KMS-11 (cell line): ENCODE measurements around the gene LCP1.

ENCODE experiments used
- H2AFZ ChIP-seq: fragments of 200-600 bp; sonication (generic); 2 replicates; pipeline ENCODE4 v1.6.1; 2016; ENCODE audit warnings: antibody characterized with exemption, mixed run types, low read depth
- H3K27ac ChIP-seq: fragments of 200-600 bp; sonication (generic); 2 replicates; pipeline ENCODE4 v1.6.1; 2016; ENCODE audit warnings: mild to moderate bottlenecking, mixed run types
- H3K27me3 ChIP-seq: fragments of 200-600 bp; sonication (generic); 2 replicates; pipeline ENCODE4 v1.6.1; 2017; ENCODE audit warnings: mild to moderate bottlenecking, low read depth, mixed run types, moderate library complexity; ENCODE audit not compliant: insufficient read depth
- H3K36me3 ChIP-seq: fragments of 200-600 bp; sonication (generic); 2 replicates; pipeline ENCODE4 v1.6.1; 2017; ENCODE audit warnings: mild to moderate bottlenecking, mixed run types; ENCODE audit not compliant: insufficient read depth
- H3K4me1 ChIP-seq: fragments of 200-600 bp; sonication (generic); 2 replicates; pipeline ENCODE4 v1.6.1; 2016; ENCODE audit warnings: mild to moderate bottlenecking, low read depth, mixed run types; ENCODE audit not compliant: poor library complexity, severe bottlenecking
- H3K4me2 ChIP-seq: fragments of 200-600 bp; sonication (generic); 2 replicates; pipeline ENCODE4 v1.7.0; 2016; ENCODE audit warnings: mild to moderate bottlenecking, mixed run types
- H3K4me3 ChIP-seq: fragments of 200-600 bp; sonication (generic); IDR thresholded peaks from 2 replicates; pipeline ENCODE4 v1.6.1; 2017; ENCODE audit warnings: low read depth, low read length, mixed read lengths; ENCODE audit not compliant: insufficient read depth
- H3K79me2 ChIP-seq: fragments of 200-600 bp; sonication (generic); 2 replicates; pipeline ENCODE4 v1.6.1; 2016; ENCODE audit warnings: low read depth, mixed run types; ENCODE audit not compliant: insufficient read depth
- H3K9ac ChIP-seq: fragments of 200-600 bp; sonication (generic); 2 replicates; pipeline ENCODE4 v1.6.1; 2016; ENCODE audit warnings: mild to moderate bottlenecking, mixed run types
- H4K20me1 ChIP-seq: fragments of 200-600 bp; sonication (generic); 2 replicates; pipeline ENCODE4 v1.6.1; 2016; ENCODE audit warnings: mild to moderate bottlenecking, mixed run types; ENCODE audit not compliant: insufficient read depth
- TF ChIP-seq, protein P1 (sequence below): fragments of 200-600 bp; sonication (generic); conservative IDR thresholded peaks from 2 replicates; pipeline ENCODE4 v1.6.1; 2017; ENCODE audit warnings: low read depth, mild to moderate bottlenecking, antibody characterized with exemption, low read length, moderate library complexity, mixed read lengths

LCP1 gene

DNA sequence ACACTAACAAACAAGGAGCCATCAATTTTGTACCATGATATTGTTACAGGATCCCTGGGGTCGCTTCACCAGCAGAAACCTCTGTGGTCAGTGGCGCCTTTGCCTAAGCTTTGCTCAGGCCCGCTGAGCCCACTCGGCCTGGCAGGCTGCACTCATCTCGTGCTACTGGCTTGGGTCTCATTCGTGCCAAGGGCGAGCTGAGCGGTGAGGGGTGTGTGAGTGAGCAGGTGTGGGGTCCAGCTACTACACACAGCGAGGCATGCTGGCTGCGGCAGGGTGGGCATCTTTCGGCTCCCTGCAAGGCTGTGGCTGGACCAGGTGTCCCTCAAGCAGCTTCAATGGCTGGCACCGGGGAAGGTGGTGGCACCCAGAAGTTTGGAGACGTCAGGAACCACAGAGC, 96.2 kb downstream of the LCP1 start:
- TF ChIP-seq, protein P1, sequence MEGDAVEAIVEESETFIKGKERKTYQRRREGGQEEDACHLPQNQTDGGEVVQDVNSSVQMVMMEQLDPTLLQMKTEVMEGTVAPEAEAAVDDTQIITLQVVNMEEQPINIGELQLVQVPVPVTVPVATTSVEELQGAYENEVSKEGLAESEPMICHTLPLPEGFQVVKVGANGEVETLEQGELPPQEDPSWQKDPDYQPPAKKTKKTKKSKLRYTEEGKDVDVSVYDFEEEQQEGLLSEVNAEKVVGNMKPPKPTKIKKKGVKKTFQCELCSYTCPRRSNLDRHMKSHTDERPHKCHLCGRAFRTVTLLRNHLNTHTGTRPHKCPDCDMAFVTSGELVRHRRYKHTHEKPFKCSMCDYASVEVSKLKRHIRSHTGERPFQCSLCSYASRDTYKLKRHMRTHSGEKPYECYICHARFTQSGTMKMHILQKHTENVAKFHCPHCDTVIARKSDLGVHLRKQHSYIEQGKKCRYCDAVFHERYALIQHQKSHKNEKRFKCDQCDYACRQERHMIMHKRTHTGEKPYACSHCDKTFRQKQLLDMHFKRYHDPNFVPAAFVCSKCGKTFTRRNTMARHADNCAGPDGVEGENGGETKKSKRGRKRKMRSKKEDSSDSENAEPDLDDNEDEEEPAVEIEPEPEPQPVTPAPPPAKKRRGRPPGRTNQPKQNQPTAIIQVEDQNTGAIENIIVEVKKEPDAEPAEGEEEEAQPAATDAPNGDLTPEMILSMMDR: no peak
- Histone ChIP-seq H2AFZ (no peak overlapping the region), H3K9ac (no peak overlapping the region), H3K27me3 (no peaks in the 10 kb centered on the region), H3K4me3 (no peak overlapping the region), H4K20me1 (no peaks in the 10 kb centered on the region), H3K27ac (no peak overlapping the region), H3K36me3 (no peaks in the 10 kb centered on the region), H3K4me1 (no peaks in the 10 kb centered on the region), H3K79me2 (no peaks in the 10 kb centered on the region), H3K4me2 (no peak overlapping the region)

DNA sequence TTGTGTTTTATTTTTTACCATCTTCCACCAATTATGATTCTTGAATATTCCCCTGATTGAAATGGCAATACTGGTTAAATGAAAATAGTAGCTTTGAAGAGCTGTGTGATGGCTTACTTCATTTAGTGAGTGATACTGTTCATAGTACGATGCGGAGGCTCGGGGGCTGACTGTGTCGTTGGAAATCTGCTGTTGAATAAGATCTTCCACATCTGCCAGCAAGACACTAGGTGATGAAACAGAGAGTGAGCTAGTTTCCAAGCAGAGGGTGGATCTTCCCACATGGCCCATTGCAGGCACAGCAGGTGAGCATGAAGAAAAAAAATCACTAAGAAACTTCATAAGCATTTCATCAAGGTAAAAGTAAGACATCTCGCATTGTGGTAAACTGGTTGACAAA, 99.7 kb downstream of the LCP1 start:
- Histone ChIP-seq H3K27ac (no peak overlapping the region), H2AFZ (no peak overlapping the region), H3K4me2 (no peak overlapping the region), H3K79me2 (no peaks in the 10 kb centered on the region), H3K9ac (no peak overlapping the region), H4K20me1 (no peaks in the 10 kb centered on the region), H3K4me1 (peaks cover 5% of the 10 kb centered on the region), H3K36me3 (no peaks in the 10 kb centered on the region), H3K4me3 (no peak overlapping the region), H3K27me3 (no peaks in the 10 kb centered on the region)
- TF ChIP-seq, protein P1: no peak

- H3K4me1 ChIP-seq: peaks cover 5% of the 10 kb centered on the region
- H3K79me2 ChIP-seq: no peaks in the 10 kb centered on the region
- H3K27ac ChIP-seq: no peak overlapping the region
- no peaks in the 10 kb centered on the region for H3K27me3 ChIP-seq
- no peak overlapping the region for H3K4me3 ChIP-seq
- no peak overlapping the region for H3K4me2 ChIP-seq
- no peaks in the 10 kb centered on the region for H3K36me3 ChIP-seq
- no peak overlapping the region for H2AFZ ChIP-seq
- no peaks in the 10 kb centered on the region for H4K20me1 ChIP-seq
- TF ChIP-seq, protein P1: no peak
- no peak overlapping the region for H3K9ac ChIP-seq
Measured at GRCh38 chr13:46079770-46080169, 102.2 kb downstream of the LCP1 start.

DNA sequence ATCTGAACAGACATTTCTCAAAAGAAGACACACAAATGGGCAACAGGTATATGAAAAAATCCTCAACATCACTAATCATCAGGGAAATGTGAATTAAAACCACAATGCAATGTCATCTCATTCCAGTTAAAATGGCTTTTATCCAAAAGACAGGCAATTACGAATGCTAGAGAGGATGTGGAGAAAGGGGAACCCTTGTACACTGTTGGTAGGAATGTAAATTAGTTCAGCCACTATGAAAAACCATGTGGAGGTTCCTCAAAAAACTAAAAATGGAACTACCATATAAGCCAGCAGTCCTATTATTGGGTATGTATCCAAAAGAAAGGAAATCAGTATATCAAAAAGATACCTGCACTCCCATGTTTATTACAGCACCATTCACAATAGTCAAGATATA, 104.7 kb downstream of the LCP1 start:
- TF ChIP-seq, protein P1: no peak
- Histone ChIP-seq H3K27ac (no peak overlapping the region), H4K20me1 (no peaks in the 10 kb centered on the region), H2AFZ (no peak overlapping the region), H3K9ac (no peak overlapping the region), H3K4me3 (no peak overlapping the region), H3K27me3 (no peaks in the 10 kb centered on the region), H3K4me2 (no peak overlapping the region), H3K4me1 (peaks cover 5% of the 10 kb centered on the region), H3K79me2 (no peaks in the 10 kb centered on the region), H3K36me3 (no peaks in the 10 kb centered on the region)

DNA sequence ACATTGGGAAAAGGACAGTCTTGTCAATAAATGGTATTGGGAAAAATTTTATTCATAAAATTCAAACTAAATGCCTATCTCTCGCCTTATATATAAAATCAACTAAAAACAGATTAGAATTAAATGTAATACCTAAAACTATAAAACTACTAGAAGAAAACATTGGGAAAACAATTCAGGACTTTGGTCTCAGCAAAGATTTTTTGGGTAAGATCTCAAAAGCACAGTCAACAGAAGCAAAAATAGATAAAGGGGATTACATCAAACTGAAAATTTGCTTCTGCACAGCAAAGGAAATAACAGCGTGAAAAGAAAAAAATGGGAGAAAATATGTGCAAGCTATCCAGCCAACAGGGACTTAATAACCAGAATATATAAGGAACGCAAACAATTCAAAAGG, 105.2 kb downstream of the LCP1 start:
- H3K4me2 ChIP-seq: no peak overlapping the region
- TF ChIP-seq, protein P1: no peak
- H3K27ac ChIP-seq: no peak overlapping the region
- H3K4me3 ChIP-seq: no peak overlapping the region
- H3K4me1 ChIP-seq: peaks cover 5% of the 10 kb centered on the region
- no peaks in the 10 kb centered on the region for H3K79me2 ChIP-seq
- no peaks in the 10 kb centered on the region for H4K20me1 ChIP-seq
- no peaks in the 10 kb centered on the region for H3K27me3 ChIP-seq
- no peak overlapping the region for H3K9ac ChIP-seq
- no peaks in the 10 kb centered on the region for H3K36me3 ChIP-seq
- no peak overlapping the region for H2AFZ ChIP-seq
